Right lobe of liver (tissue), 6 donors: ENCODE results near the gene RAB23. TPM values are rescaled to one million over a fixed set of nuclear protein-coding genes. Genes with fewer than 3 reads are reported as not detected.

Source experiments
- ATAC-seq, 4 donors: fragments of 200-7000 bp; cut with Tn5 transposase; one replicate each; pipeline ENCODE4 v1.9.1; 2020; ENCODE audit warnings: mild to moderate bottlenecking in 4 of 4, moderate library complexity in 4 of 4
- DNase-seq, 3 donors: peaks; one replicate each; pipeline ENCODE4 v3.0.0-alpha.2; 2020
- H3K27ac ChIP-seq, 3 donors: fragments of 200-600 bp; one replicate each; pipeline ENCODE4 v1.8.0; 2022
- H3K27me3 ChIP-seq, 2 donors: fragments of 200-600 bp; one replicate each; pipeline ENCODE4 v1.8.0; 2022
- H3K36me3 ChIP-seq, 4 donors: fragments of 200-600 bp; sonication (generic) in 1 of 4; one replicate each; pipeline versions ENCODE4 v1.5.1 to v1.8.0; 2017 to 2022; ENCODE audit warnings: control low read depth in 1 of 4
- H3K4me1 ChIP-seq, 4 donors: fragments of 200-600 bp; sonication (generic) in 1 of 4; one replicate each; pipeline versions ENCODE4 v1.5.1 to v1.8.0; 2017 to 2022; ENCODE audit warnings: control low read depth in 1 of 4
- H3K4me3 ChIP-seq, 3 donors: fragments of 200-600 bp; one replicate each; pipeline ENCODE4 v1.8.0; 2022
- H3K9me3 ChIP-seq, 4 donors: fragments of 200-600 bp; sonication (generic) in 1 of 4; one replicate each; pipeline versions ENCODE4 v1.5.1 to v1.8.0; 2017 to 2022; ENCODE audit warnings: control low read depth in 1 of 4
- CTCF ChIP-seq, 4 donors: fragments of 200-600 bp in 3 of 4; fragments of 450-650 bp in 1 of 4; IDR thresholded peaks; one replicate each; pipeline versions ENCODE4 v1.5.1 to v1.8.0; 2016 to 2022; ENCODE audit warnings: antibody characterized with exemption in 4 of 4, mild to moderate bottlenecking in 2 of 4
- POLR2A ChIP-seq: fragments of 450-650 bp; IDR thresholded peaks from one replicate; pipeline ENCODE4 v1.6.1; 2017; ENCODE audit warnings: antibody characterized with exemption, mild to moderate bottlenecking
- WGBS: methylation state at CpG from one replicate; pipeline ENCODE4 v1.1.6; 2018; ENCODE audit warnings: low coverage, low lambda C conversion rate; ENCODE audit not compliant: insufficient coverage; ENCODE audit errors: missing lambda C conversion rate; 5-methylcytosine and 5-hydroxymethylcytosine counted together
- intact Hi-C, 2 donors: fragments of 100-400 bp; cut with DNase I; formaldehyde crosslinking; loops; one replicate each; pipeline versions ENCODE4 v1.11.2 to v1.14.1; 2022
- total RNA-seq, 6 experiments: library from RNA; depleted of rRNA in 2 of 6; stranded (reverse); fragments of >200 nt in 2 of 6; fragmentation: NEBNext Ultra II Directional in 3 of 6; extraction: Animal tissue kit (Norgen Biotek cat#: 25700) in 3 of 6; gene quantifications; one replicate each; pipeline versions ENCODE4 v1.1.0 to v1.2.4, GENCODE V29; 2016 to 2023
- donor health status: DM: no; HTN: yes; CAD: no.
- donor health status: DM: no; HTN: no; CAD: no.
- donor health status: DM: no; HTN: no; CAD: no.
- donor health status: DM: no; HTN: yes; CAD: no.
- donor health status: DM: no; HTN: yes; CAD: no.

RAB23 gene
- total RNA-seq, 6 experiments from 2014 or later: 2.0 to 3.1 (median 2.5) TPM

- H3K4me1 ChIP-seq: no peaks in the 10 kb centered on the region
- WGBS: 96% methylated on average over 2 of the region's 2 CpGs
- intact Hi-C loops: no loop called here
- H3K4me3 ChIP-seq: no peak overlapping the region
- no peaks in the 10 kb centered on the region for H3K27me3 ChIP-seq
- DNase-seq (no peak), ATAC-seq (no peak)
- no peaks in the 10 kb centered on the region for H3K9me3 ChIP-seq
- peaks cover 0 to 5% (median 2%) of the 10 kb centered on the region in 4 donors for H3K36me3 ChIP-seq
- TF ChIP-seq CTCF (IDR thresholded peaks at IDR 0.05) (no peak), POLR2A (no peak)
- H3K27ac ChIP-seq: no peak overlapping the region
Observed at GRCh38 chr6:57162028-57162427, 60.1 kb downstream of the RAB23 start.

- ATAC-seq: no peak
- DNase-seq: no peak
- WGBS: 87% methylated on average over 2 of the region's 2 CpGs
- intact Hi-C loops: no loop called here
- H3K4me3 ChIP-seq: no peak overlapping the region
- H3K27me3 ChIP-seq: no peaks in the 10 kb centered on the region
- no peak for TF ChIP-seq POLR2A
- TF ChIP-seq CTCF (IDR thresholded peaks at IDR 0.05): no peak
- no peak overlapping the region for H3K27ac ChIP-seq
- no peaks in the 10 kb centered on the region for H3K4me1 ChIP-seq
- H3K9me3 ChIP-seq: no peaks in the 10 kb centered on the region
- peaks cover 0 to 30% (median under 1%) of the 10 kb centered on the region in 4 donors for H3K36me3 ChIP-seq
Observed at GRCh38 chr6:57159127-57159526, 63.0 kb downstream of the RAB23 start.

DNA sequence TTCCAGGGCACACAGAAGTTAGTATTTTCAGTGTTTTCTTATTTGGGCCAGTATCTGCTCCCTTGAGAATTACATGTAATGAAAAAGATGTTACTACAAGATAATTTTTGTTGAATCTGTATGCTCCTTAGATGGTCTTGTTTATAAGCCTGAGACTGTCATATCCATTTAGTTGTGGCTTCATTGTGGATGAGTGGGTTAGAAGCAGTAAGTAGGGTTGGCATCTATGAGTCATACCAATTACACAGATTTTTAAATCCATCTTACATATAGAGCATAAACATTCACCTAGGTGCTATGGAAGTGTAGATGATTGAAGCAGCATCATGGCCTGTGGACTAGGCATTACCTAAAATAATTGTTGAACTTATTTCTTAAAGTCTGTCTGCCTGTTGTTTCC, 63.4 kb downstream of the RAB23 start:
- intact Hi-C loops: no loop called here
- Histone ChIP-seq H3K4me1 (no peaks in the 10 kb centered on the region), H3K27me3 (no peaks in the 10 kb centered on the region), H3K36me3 (peaks cover 0 to 34% (median 1%) of the 10 kb centered on the region in 4 donors), H3K4me3 (no peak overlapping the region), H3K9me3 (no peaks in the 10 kb centered on the region), H3K27ac (no peak overlapping the region)
- TF ChIP-seq POLR2A (no peak), CTCF (IDR thresholded peaks at IDR 0.05) (no peak)
- ATAC-seq: no peak
- DNase-seq: no peak

- no peaks in the 10 kb centered on the region for H3K27me3 ChIP-seq
- H3K4me1 ChIP-seq: no peaks in the 10 kb centered on the region
- ATAC-seq (no peak), DNase-seq (no peak)
- H3K27ac ChIP-seq: no peak overlapping the region
- no peaks in the 10 kb centered on the region for H3K9me3 ChIP-seq
- TF ChIP-seq CTCF (IDR thresholded peaks at IDR 0.05) (no peak), POLR2A (no peak)
- WGBS: 89% methylated on average over 7 of the region's 7 CpGs
- intact Hi-C loops: no loop called here
- H3K4me3 ChIP-seq: no peak overlapping the region
- peaks cover 0 to 44% (median 7%) of the 10 kb centered on the region in 4 donors for H3K36me3 ChIP-seq
Observed at GRCh38 chr6:57147955-57148858, 73.9 kb downstream of the RAB23 start.
